Endothelial cell (in vitro differentiated cells): ENCODE results near the gene SELP. TPM values are rescaled to one million over a fixed set of nuclear protein-coding genes. Genes with fewer than 3 reads are reported as not detected.
"Not testable (repeated sequence)": the region's sequence is repeated elsewhere in the genome, so short reads cannot be mapped to it uniquely, and the experiment has no call there.

Experiments
- DNase-seq: peaks from one replicate; pipeline ENCODE4 v3.0.0; 2021; ENCODE audit warnings: low spot score
- H3K27ac Mint-ChIP-seq: one replicate; pipeline ENCODE4 v1.8.0; 2021; ENCODE audit warnings: mixed read lengths, inconsistent platforms; ENCODE audit not compliant: unreplicated experiment
- H3K27me3 Mint-ChIP-seq: one replicate; pipeline ENCODE4 v1.8.0; 2021; ENCODE audit warnings: mild to moderate bottlenecking, moderate library complexity, mixed read lengths, inconsistent platforms; ENCODE audit not compliant: unreplicated experiment
- H3K36me3 Mint-ChIP-seq: one replicate; pipeline ENCODE4 v1.8.0; 2021; ENCODE audit warnings: mild to moderate bottlenecking, low read depth, mixed read lengths, inconsistent platforms; ENCODE audit not compliant: unreplicated experiment
- H3K4me1 Mint-ChIP-seq: one replicate; pipeline ENCODE4 v1.8.0; 2021; ENCODE audit warnings: mild to moderate bottlenecking, mixed read lengths, inconsistent platforms; ENCODE audit not compliant: unreplicated experiment
- H3K4me3 Mint-ChIP-seq: one replicate; pipeline ENCODE4 v1.8.0; 2021; ENCODE audit warnings: mild to moderate bottlenecking, mixed read lengths, inconsistent platforms; ENCODE audit not compliant: unreplicated experiment
- H3K9me3 Mint-ChIP-seq: one replicate; pipeline ENCODE4 v1.8.0; 2021; ENCODE audit warnings: mixed read lengths, inconsistent platforms; ENCODE audit not compliant: unreplicated experiment
- CTCF ChIP-seq: fragments of 200-600 bp; sonication (generic); IDR thresholded peaks from one replicate; pipeline ENCODE4 v1.5.0; 2021; ENCODE audit warnings: antibody characterized with exemption; ENCODE audit not compliant: unreplicated experiment
- total RNA-seq: library from RNA; stranded (reverse); fragmentation: NEBNext Ultra II Directional; extraction: Animal tissue kit (Norgen Biotek cat#: 25700); gene quantifications from one replicate; pipeline ENCODE4 v1.2.1, GENCODE V29; 2021; ENCODE audit not compliant: unreplicated experiment

The SELP gene
- total RNA-seq, 1 donor from 2014 or later, result 0.21 TPM

- not testable (repeated sequence) for H3K27me3 Mint-ChIP-seq, H3K4me1 Mint-ChIP-seq, H3K9me3 Mint-ChIP-seq, H3K36me3 Mint-ChIP-seq, DNase-seq, H3K27ac Mint-ChIP-seq, H3K4me3 Mint-ChIP-seq
Measured at GRCh38 chr1:169661066-169661465, 31.1 kb upstream of the SELP start.

GRCh38 chr1:169658777-169659176 is 28.9 kb upstream of the SELP start:
- H3K27ac Mint-ChIP-seq, H3K4me3 Mint-ChIP-seq, H3K27me3 Mint-ChIP-seq, H3K9me3 Mint-ChIP-seq, H3K4me1 Mint-ChIP-seq, DNase-seq, H3K36me3 Mint-ChIP-seq: not testable (repeated sequence)

GRCh38 chr1:169653873-169654272 is 23.9 kb upstream of the SELP start:
- DNase-seq, result no peak
- Mint-ChIP-seq H3K4me3 (no peak overlapping the region), H3K36me3 (no peaks in the 10 kb centered on the region), H3K4me1 (peaks cover 5% of the 10 kb centered on the region), H3K27ac (no peak overlapping the region), H3K9me3 (no peaks in the 10 kb centered on the region), H3K27me3 (no peaks in the 10 kb centered on the region)
- TF ChIP-seq CTCF, result no peak

- Mint-ChIP-seq H3K27ac (no peak overlapping the region), H3K9me3 (no peaks in the 10 kb centered on the region), H3K4me1 (peaks cover 5% of the 10 kb centered on the region), H3K4me3 (no peak overlapping the region), H3K27me3 (no peaks in the 10 kb centered on the region), H3K36me3 (no peaks in the 10 kb centered on the region)
- no peak for TF ChIP-seq CTCF
- no peak for DNase-seq
Measured at GRCh38 chr1:169651035-169651434, 21.1 kb upstream of the SELP start.

- peaks cover 5% of the 10 kb centered on the region for H3K4me1 Mint-ChIP-seq
Measured at GRCh38 chr1:169650551-169650950, 20.6 kb upstream of the SELP start.

GRCh38 chr1:169648709-169649108 is 18.8 kb upstream of the SELP start:
- DNase-seq, result no peak
- no peaks in the 10 kb centered on the region for H3K27me3 Mint-ChIP-seq
- no peaks in the 10 kb centered on the region for H3K36me3 Mint-ChIP-seq
- H3K27ac Mint-ChIP-seq, result no peak overlapping the region
- peaks cover 7% of the 10 kb centered on the region for H3K4me1 Mint-ChIP-seq
- no peak overlapping the region for H3K4me3 Mint-ChIP-seq
- H3K9me3 Mint-ChIP-seq, result no peaks in the 10 kb centered on the region
- no peak for TF ChIP-seq CTCF

More at GRCh38 chr1:169650551-169650950, 20.6 kb upstream of the SELP start:
- Mint-ChIP-seq H3K9me3 (no peaks in the 10 kb centered on the region), H3K4me3 (no peak overlapping the region), H3K27me3 (no peaks in the 10 kb centered on the region), H3K36me3 (no peaks in the 10 kb centered on the region), H3K27ac (no peak overlapping the region)
- no peak for TF ChIP-seq CTCF
- DNase-seq, result no peak
